HCT116 (cell line): ENCODE measurements around the gene GLT6D1. TPM values are rescaled to one million over a fixed set of nuclear protein-coding genes. Genes with fewer than 3 reads are reported as not detected.

Experiments used
- ATAC-seq: fragments of 200-7000 bp; cut with Tn5 transposase; 2 replicates; pipeline ENCODE4 v1.9.1; 2020; ENCODE audit warnings: mild to moderate bottlenecking, moderate library complexity
- BruUV-seq: library from RNA; stranded (reverse); fragments of 400-500 nt; replicated peaks from 2 replicates; lab custom pipeline; 2021; lab: Mats Ljungman, UMichigan
- CTCF ChIA-PET: fragments of 300-600 bp; sonication (Branson Sonifier 250); formaldehyde crosslinking; loops from one replicate; lab custom pipeline; 2021; ENCODE audit warnings: antibody characterized with exemption; lab: Charles Lee
- POLR2A ChIA-PET: fragments of 300-600, 350-600 bp; sonication (Branson Sonifier 250); formaldehyde crosslinking; loops from one replicate; lab custom pipeline; 2021; ENCODE audit warnings: antibody characterized with exemption; lab: Charles Lee
- RAD21 ChIA-PET, 2 experiments: fragments of 300-600 bp; sonication (Branson Sonifier 250); formaldehyde crosslinking; loops; one replicate each; lab custom pipeline; 2023; ENCODE audit warnings: low total read pairs in 2 of 2; ENCODE audit not compliant: uncharacterized antibody in 2 of 2, unreplicated experiment in 2 of 2, low non-redundant PET in 1 of 2; lab: Charles Lee
- DNase-seq: peaks from one replicate; pipeline ENCODE4 v3.0.0-alpha.2; 2010; ENCODE audit warnings: low read depth, low spot score
- H2AFZ ChIP-seq: fragments of 200-600 bp; shearing (Covaris generic), sonication (generic); 2 replicates; pipeline ENCODE4 v1.6.1; 2017; ENCODE audit warnings: low read depth, mixed run types, mixed read lengths, antibody characterized with exemption, low read length; ENCODE audit not compliant: poor library complexity, severe bottlenecking
- H3K27ac ChIP-seq: 2 replicates; pipeline ENCODE4 v1.5.1; 2012; ENCODE audit warnings: low read depth, low read length
- H3K27me3 ChIP-seq: fragments of 200-600 bp; sonication (generic); 2 replicates; pipeline ENCODE4 v1.6.1; 2016; ENCODE audit warnings: mixed run types, low read length, mixed read lengths; ENCODE audit not compliant: insufficient read depth
- H3K36me3 ChIP-seq, 2 experiments: fragments of 200-500 bp in 1 of 2; fragments of 200-600 bp in 1 of 2; sonication (Bioruptor generic) in 1 of 2; sonication (generic) in 1 of 2; 2 replicates each; pipeline versions ENCODE4 v1.5.1 to v1.6.1; 2014 to 2016; ENCODE audit warnings: low read length in 2 of 2, inconsistent platforms in 1 of 2, mixed read lengths in 1 of 2, mixed run types in 1 of 2; ENCODE audit not compliant: insufficient read depth in 2 of 2, control insufficient read depth in 1 of 2
- H3K4me1 ChIP-seq, 2 experiments: fragments of 200-600 bp in 1 of 2; sonication (generic) in 1 of 2; 2 replicates each; pipeline versions ENCODE4 v1.5.1 to v1.6.1; 2012 to 2017; ENCODE audit warnings: low read length in 2 of 2, inconsistent platforms in 1 of 2, mild to moderate bottlenecking in 1 of 2, mixed read lengths in 1 of 2, mixed run types in 1 of 2, moderate library complexity in 1 of 2; ENCODE audit not compliant: insufficient read depth in 2 of 2, control insufficient read depth in 1 of 2
- H3K4me2 ChIP-seq: fragments of 200-600 bp; sonication (generic); 2 replicates; pipeline ENCODE4 v1.6.1; 2017; ENCODE audit warnings: mixed run types, low read length, mixed read lengths
- H3K4me3 ChIP-seq, 2 experiments: fragments of 200-600 bp in 1 of 2; sonication (generic) in 1 of 2; replicated peaks in 1 of 2; 2 replicates each; pipeline ENCODE4 v1.5.1; 2011 to 2016; ENCODE audit warnings: low read length in 2 of 2, control low read depth in 1 of 2, low read depth in 1 of 2, mild to moderate bottlenecking in 1 of 2, mixed read lengths in 1 of 2, mixed run types in 1 of 2
- H3K79me2 ChIP-seq: fragments of 200-600 bp; sonication (generic); 2 replicates; pipeline ENCODE4 v1.6.1; 2017; ENCODE audit warnings: mild to moderate bottlenecking, mixed run types, low read length, moderate library complexity, mixed read lengths; ENCODE audit not compliant: insufficient read depth
- H3K9ac ChIP-seq: fragments of 200-600 bp; sonication (generic); 2 replicates; pipeline ENCODE4 v1.6.1; 2016; ENCODE audit warnings: low read length, mixed read lengths
- H3K9me2 ChIP-seq: fragments of 200-600 bp; sonication (generic), shearing (Covaris generic); 2 replicates; pipeline ENCODE4 v1.6.1; 2017; ENCODE audit warnings: mixed run types, mild to moderate bottlenecking, moderate library complexity; ENCODE audit not compliant: insufficient read depth
- H3K9me3 ChIP-seq, 2 experiments: fragments of 200-500 bp in 1 of 2; fragments of 200-600 bp in 1 of 2; sonication (Bioruptor generic) in 1 of 2; sonication (generic) in 1 of 2; 2 replicates each; pipeline ENCODE4 v1.6.1; 2014 to 2017; ENCODE audit warnings: low read length in 2 of 2, mixed read lengths in 2 of 2, inconsistent platforms in 1 of 2, low read depth in 1 of 2, mild to moderate bottlenecking in 1 of 2, mixed run types in 1 of 2, moderate library complexity in 1 of 2; ENCODE audit not compliant: control insufficient read depth in 1 of 2, insufficient read depth in 1 of 2
- H4K20me1 ChIP-seq: fragments of 200-600 bp; sonication (generic), shearing (Covaris generic); 2 replicates; pipeline ENCODE4 v1.6.1; 2017; ENCODE audit warnings: mixed run types, mild to moderate bottlenecking, moderate library complexity; ENCODE audit not compliant: insufficient read depth
- ELF1 ChIP-seq: IDR thresholded peaks from 2 replicates; pipeline ENCODE4 v1.6.1; 2012; ENCODE audit warnings: low read depth, borderline replicate concordance
- EZH2 ChIP-seq: fragments of 200-600 bp; sonication (generic); IDR thresholded peaks from 2 replicates; pipeline ENCODE4 v1.6.1; 2017; ENCODE audit warnings: antibody characterized with exemption, mixed run types
- EZH2phosphoT487 ChIP-seq: fragments of 200-600 bp; IDR thresholded peaks from 2 replicates; pipeline ENCODE4 v1.6.1; 2018; ENCODE audit warnings: antibody characterized with exemption, borderline replicate concordance
- POLR2A ChIP-seq: IDR thresholded peaks from 2 replicates; pipeline ENCODE4 v1.7.0; 2011; ENCODE audit warnings: borderline replicate concordance; ENCODE audit not compliant: insufficient read depth, insufficient read length; ENCODE audit errors: extremely low read depth
- POLR2AphosphoS5 ChIP-seq: IDR thresholded peaks from 2 replicates; pipeline ENCODE4 v1.6.1; 2011; ENCODE audit warnings: mild to moderate bottlenecking, low read depth, low read length, moderate library complexity
- SIN3A ChIP-seq: IDR thresholded peaks from 2 replicates; pipeline ENCODE4 v1.6.1; 2012; ENCODE audit warnings: low read depth
- SP1 ChIP-seq: IDR thresholded peaks from 2 replicates; pipeline ENCODE4 v1.6.1; 2012; ENCODE audit warnings: low read depth
- SRF ChIP-seq: IDR thresholded peaks from 2 replicates; pipeline ENCODE4 v1.6.1; 2012; ENCODE audit warnings: low read depth
- ZFX ChIP-seq: fragments of 450-650 bp; IDR thresholded peaks from 2 replicates; pipeline ENCODE4 v1.6.1; 2017
- intact Hi-C: fragments of 100-400 bp; cut with micrococcal nuclease; formaldehyde crosslinking; loops from 2 replicates; pipeline ENCODE4 v1.10.0; 2022
- total RNA-seq: library from RNA; stranded (reverse); gene quantifications from one replicate; pipeline ENCODE4 v1.2.1, GENCODE V29; 2021; ENCODE audit not compliant: unreplicated experiment
- TF ChIP-seq, protein P1 (sequence below): IDR thresholded peaks from 2 replicates; pipeline ENCODE4 v1.6.1; 2011; ENCODE audit warnings: mild to moderate bottlenecking, low read length, moderate library complexity; ENCODE audit not compliant: insufficient replicate concordance; ENCODE audit errors: extremely low read depth
- TF ChIP-seq, protein P2 (sequence below): IDR thresholded peaks from 2 replicates; pipeline ENCODE4 v1.6.1; 2012
- TF ChIP-seq, protein P3 (sequence below): IDR thresholded peaks from 2 replicates; pipeline ENCODE4 v1.6.1; 2012; ENCODE audit warnings: low read depth

Gene GLT6D1
- total RNA-seq, 1 experiment from 2014 or later = not detected

DNA sequence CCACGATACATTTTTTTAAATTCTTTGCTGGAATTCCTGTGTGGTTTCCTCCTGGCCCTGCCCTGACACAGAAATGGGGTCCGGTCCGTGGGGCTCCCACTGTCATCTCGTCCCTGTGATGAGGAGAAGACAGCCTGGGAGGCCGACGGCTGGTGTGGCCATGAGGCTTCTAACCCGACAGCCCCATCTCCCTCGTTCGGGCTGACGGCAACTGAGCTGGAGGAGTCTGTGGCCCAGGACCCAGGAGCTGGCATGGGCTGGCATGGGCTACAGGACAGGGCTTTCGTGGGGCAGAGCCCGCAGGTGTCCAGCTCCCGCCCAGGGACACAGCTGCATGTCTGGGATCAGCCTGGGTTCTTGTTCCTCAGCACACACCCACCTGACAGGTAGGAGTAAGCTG lies 37.6 kb upstream of the GLT6D1 start:
- H4K20me1 ChIP-seq = no peaks in the 10 kb centered on the region
- H3K4me1 ChIP-seq = no peaks in the 10 kb centered on the region
- DNase-seq = no peak
- H3K27ac ChIP-seq = no peak overlapping the region
- no peak overlapping the region for H3K9ac ChIP-seq
- H3K4me2 ChIP-seq = no peak overlapping the region
- H3K27me3 ChIP-seq = peaks cover 4% of the 10 kb centered on the region; the same call in 1 of the 2 replicates
- no peaks in the 10 kb centered on the region for H3K9me2 ChIP-seq
- RAD21 ChIA-PET = no interaction called here
- no peak for TF ChIP-seq SRF
- no peak for TF ChIP-seq POLR2A
- TF ChIP-seq, protein P1, sequence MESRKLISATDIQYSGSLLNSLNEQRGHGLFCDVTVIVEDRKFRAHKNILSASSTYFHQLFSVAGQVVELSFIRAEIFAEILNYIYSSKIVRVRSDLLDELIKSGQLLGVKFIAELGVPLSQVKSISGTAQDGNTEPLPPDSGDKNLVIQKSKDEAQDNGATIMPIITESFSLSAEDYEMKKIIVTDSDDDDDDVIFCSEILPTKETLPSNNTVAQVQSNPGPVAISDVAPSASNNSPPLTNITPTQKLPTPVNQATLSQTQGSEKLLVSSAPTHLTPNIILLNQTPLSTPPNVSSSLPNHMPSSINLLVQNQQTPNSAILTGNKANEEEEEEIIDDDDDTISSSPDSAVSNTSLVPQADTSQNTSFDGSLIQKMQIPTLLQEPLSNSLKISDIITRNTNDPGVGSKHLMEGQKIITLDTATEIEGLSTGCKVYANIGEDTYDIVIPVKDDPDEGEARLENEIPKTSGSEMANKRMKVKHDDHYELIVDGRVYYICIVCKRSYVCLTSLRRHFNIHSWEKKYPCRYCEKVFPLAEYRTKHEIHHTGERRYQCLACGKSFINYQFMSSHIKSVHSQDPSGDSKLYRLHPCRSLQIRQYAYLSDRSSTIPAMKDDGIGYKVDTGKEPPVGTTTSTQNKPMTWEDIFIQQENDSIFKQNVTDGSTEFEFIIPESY = no peak
- TF ChIP-seq, protein P2, sequence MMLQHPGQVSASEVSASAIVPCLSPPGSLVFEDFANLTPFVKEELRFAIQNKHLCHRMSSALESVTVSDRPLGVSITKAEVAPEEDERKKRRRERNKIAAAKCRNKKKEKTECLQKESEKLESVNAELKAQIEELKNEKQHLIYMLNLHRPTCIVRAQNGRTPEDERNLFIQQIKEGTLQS = no peak
- TF ChIP-seq POLR2AphosphoS5 = no peak
- no peak for TF ChIP-seq SIN3A
- TF ChIP-seq EZH2phosphoT487 = no peak
- no peak for TF ChIP-seq ELF1
- TF ChIP-seq SP1 = no peak
- TF ChIP-seq, protein P3, sequence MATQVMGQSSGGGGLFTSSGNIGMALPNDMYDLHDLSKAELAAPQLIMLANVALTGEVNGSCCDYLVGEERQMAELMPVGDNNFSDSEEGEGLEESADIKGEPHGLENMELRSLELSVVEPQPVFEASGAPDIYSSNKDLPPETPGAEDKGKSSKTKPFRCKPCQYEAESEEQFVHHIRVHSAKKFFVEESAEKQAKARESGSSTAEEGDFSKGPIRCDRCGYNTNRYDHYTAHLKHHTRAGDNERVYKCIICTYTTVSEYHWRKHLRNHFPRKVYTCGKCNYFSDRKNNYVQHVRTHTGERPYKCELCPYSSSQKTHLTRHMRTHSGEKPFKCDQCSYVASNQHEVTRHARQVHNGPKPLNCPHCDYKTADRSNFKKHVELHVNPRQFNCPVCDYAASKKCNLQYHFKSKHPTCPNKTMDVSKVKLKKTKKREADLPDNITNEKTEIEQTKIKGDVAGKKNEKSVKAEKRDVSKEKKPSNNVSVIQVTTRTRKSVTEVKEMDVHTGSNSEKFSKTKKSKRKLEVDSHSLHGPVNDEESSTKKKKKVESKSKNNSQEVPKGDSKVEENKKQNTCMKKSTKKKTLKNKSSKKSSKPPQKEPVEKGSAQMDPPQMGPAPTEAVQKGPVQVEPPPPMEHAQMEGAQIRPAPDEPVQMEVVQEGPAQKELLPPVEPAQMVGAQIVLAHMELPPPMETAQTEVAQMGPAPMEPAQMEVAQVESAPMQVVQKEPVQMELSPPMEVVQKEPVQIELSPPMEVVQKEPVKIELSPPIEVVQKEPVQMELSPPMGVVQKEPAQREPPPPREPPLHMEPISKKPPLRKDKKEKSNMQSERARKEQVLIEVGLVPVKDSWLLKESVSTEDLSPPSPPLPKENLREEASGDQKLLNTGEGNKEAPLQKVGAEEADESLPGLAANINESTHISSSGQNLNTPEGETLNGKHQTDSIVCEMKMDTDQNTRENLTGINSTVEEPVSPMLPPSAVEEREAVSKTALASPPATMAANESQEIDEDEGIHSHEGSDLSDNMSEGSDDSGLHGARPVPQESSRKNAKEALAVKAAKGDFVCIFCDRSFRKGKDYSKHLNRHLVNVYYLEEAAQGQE = no peak
- no peak for TF ChIP-seq EZH2
- no peak for TF ChIP-seq ZFX
- TF ChIP-seq, all 23 proteins: peak for 0
- intact Hi-C loops = no loop called here
- BruUV-seq = no TSS peak
- Histone ChIP-seq H3K9me3 (no peaks in the 10 kb centered on the region), H2AFZ (no peak overlapping the region), H3K36me3 (no peaks in the 10 kb centered on the region), H3K79me2 (no peaks in the 10 kb centered on the region), H3K4me3 (no peak overlapping the region)
- ChIA-PET POLR2A (no interaction called here), CTCF (no interaction called here)
- ATAC-seq = no peak
